NCI-H1048 (cell line): ENCODE data around the gene IL22RA1.

Experiments
- DNase-seq: peaks from one replicate; lab custom pipeline; 2025; lab: John Stamatoyannopoulos, UW

IL22RA1 gene

GRCh38 chr1:24165500-24165899, 22.6 kb upstream of the IL22RA1 start:
- DNase-seq: no peak

GRCh38 chr1:24164004-24164403, 21.1 kb upstream of the IL22RA1 start:
- DNase-seq: no peak

- DNase-seq: no peak
Measured at GRCh38 chr1:24162201-24162600, 19.3 kb upstream of the IL22RA1 start.

DNA sequence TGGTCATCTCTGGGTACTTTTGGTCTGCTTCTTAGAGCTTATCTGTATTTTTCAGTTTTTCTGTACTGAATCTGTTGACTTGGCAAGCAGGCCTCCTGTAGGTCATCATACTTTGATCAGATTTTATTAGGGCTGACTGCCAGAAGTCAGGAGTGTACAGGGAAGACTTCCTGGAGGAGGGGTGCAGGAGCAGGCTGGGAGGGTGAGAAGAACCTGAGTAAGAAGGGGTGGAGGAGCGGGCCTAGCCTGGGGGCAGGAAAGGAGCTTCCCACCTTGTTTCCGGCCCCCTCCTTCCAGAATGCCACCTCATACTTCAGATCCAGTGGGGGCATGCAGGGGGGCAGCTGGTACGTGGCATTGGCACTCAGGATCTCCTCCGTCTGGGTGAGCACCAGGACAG, 18.3 kb upstream of the IL22RA1 start:
- no peak for DNase-seq

GRCh38 chr1:24159366-24159765, 16.4 kb upstream of the IL22RA1 start:
- DNase-seq: no peak

DNA sequence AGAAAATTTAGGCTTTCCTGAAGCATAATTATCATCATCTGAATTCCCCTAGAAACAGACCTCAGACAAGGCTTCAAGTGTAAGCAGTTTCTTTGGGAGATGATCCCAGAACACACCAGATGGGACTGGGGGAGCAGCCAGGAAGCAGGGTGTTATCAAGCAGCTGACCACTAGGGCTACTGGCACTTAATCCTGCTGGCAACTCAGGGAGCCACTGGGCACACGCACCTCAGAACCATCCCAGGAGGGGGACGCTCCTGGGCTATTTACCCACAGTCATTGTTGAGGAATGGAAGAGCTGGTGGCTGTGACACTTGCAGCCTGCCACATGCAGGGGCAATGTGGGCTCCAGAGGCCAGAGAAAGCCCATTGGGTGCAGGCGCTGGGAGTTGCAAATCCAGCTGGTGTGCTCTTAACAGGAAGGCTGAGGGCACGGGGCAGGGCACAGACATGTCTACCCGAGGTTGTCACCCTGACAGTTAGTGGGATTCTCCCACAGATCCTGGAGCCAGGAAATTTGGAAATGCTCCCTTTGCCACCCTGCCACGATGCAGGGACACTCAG, 15.1 kb upstream of the IL22RA1 start:
- DNase-seq: no peak

DNA sequence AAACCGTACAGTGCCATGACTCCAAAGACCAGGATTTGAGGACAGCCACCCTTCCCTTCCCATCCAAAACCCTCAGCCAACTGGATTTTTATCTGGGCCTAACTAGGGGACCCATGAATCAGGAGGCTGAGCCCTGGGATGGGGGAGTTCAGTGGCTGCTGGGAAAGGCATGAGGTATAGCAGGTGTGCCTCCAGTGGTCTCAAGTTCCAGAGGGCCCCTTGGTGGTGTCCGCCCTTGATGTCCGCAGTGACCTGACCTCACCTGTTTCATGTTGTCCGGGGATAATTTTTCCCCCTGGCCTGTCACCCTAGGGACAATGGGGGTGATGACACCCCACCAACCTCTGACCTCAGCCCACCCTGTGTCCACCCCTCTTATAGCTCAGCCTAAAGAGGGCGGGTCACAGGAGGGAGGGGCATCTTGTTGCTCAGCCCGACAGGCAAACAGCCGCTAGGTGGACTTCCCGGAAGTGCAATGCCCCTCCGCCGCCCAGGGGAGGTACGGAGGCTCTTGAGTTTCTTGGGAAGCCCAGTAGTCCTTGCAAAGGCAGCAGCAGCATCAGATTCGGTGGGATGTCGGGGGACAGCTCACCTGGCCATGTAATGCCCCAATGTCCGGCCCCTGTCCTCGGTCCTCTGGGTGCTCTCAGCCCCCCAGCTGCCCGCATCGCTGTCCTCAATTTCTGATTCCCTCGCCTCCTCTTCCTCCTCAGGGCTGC, 13.8 kb upstream of the IL22RA1 start:
- no peak for DNase-seq

- no peak for DNase-seq
Measured at GRCh38 chr1:24155011-24155782, 12.3 kb upstream of the IL22RA1 start.

GRCh38 chr1:24154215-24154614, 11.3 kb upstream of the IL22RA1 start:
- DNase-seq: no peak

DNA sequence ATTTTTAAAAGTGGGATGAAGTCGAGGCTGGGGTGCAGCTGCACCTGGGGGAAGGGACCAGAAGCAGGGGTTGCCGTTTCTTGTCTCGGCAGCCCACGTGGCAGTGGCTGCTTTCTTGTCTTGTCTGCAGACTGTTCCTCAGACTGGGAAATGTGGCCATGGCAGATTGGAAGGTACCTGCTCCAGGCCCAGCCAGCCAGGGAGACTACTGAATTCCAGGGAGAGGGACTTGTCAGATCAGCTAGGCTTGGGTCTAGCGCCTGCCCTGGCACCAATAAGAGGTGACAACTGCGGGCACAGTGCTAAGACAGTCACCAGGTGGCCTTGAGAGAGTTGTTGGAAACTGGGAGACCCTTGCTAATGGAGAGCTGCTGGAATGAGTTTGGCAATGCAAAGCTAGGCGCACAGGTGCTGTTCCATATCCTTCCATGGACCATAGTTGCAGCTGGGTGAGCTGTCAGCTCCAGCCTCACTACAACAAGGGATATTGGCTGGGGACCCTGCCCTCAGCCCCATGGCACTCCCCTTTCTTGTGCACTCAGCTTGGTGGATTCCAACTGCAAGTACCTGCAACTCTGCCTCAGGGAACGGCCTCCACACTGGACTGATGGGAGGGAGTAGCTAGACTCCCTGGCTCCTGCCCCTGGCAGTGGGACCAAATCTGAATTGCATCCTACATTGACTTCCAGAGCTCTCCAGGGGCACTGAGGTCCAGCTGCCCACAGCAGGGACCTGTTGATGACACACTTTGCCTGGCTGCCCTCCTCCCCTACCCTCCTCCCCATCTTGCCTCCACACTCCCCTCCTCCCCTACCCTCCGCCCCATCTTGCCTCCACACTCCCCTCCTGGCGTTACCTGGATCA, 9.9 kb upstream of the IL22RA1 start:
- no peak for DNase-seq

DNA sequence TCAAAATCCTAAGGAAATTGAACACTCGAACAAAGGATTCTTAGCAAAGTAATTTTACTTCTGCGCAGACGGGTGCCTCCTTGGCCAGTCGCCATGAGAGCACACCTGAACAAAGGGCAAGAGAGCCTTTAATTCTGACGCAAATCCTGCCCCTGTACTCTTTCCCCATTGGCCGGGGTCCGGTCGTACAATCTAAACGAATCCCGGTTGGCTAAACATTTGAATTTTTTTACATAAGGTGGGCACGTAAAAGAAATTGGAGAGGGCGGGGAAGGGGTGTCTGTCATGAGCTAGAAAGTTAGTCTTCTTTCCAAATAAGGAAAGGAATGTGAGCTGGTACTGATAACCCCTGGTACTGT, 8.2 kb upstream of the IL22RA1 start:
- DNase-seq: peak; percentile 91

- peak; percentile 73 for DNase-seq
Measured at GRCh38 chr1:24150234-24151174, 7.6 kb upstream of the IL22RA1 start.

DNA sequence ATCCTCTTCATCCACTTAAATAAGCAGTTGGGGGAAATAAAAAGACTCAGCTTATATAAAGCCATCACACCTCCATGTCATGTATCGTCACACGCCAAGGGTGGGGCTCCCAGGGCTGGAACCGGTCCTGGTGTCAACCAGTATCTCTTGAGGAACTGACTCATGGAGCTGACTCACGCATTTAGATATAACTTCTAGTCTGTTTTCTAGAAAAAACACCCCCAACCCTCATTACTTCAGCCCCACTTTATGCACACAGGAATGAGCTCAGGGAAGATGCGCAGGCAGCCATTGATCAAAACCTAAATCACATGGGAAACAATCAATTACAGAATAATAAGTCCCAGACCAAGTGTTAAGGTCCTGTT, 6.9 kb upstream of the IL22RA1 start:
- no peak for DNase-seq

DNA sequence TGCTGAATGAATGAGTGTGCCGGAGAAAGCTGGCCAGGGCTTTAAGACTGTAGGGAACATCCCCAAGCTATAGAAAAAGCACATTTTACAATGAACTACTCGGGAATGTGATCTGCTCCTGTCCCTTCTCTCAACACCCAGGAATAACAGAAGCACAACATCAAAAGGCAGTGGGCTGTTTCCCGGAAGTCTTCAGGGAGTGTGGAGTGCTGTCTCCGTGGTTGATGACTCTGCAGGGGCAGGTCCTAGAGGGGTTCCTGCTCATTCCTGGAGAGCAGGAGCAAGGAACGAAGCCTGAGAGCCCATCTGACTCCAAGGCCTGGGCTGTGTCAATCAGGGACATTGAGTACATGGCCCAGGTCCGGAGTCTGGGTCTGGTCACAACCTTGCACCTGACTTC, 4.9 kb upstream of the IL22RA1 start:
- no peak for DNase-seq

- no peak for DNase-seq
Measured at GRCh38 chr1:24147194-24147593, 4.3 kb upstream of the IL22RA1 start.

- DNase-seq: no peak
Measured at GRCh38 chr1:24141311-24141997, 1.5 kb downstream of the IL22RA1 start.

DNA sequence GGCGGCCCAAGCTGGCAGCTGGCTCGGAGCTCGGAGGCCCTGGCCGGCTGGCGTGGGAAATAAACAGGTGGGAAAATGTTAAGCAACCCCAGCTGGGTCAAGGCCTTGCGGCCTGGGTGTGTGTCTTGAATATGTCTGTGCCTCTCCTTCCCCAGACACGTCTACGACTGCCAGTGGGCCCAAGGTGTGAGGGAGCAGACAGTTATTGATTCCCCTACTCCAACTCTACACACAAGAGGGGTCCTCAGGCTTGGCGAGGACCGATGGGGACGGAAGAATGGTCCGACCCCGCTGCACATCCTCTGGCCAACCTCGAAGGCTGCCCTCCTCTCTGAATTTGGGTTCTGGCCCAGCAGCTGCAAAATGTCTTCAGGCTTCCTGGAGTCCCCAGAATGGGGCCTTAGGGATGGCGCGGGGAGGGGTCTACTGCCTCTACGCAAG, 2.2 kb downstream of the IL22RA1 start:
- DNase-seq: no peak

GRCh38 chr1:24139841-24140425, 3.0 kb downstream of the IL22RA1 start:
- no peak for DNase-seq

- DNase-seq: no peak
Measured at GRCh38 chr1:24139222-24139489, 3.8 kb downstream of the IL22RA1 start.

- DNase-seq: no peak
Measured at GRCh38 chr1:24138476-24139221, 4.3 kb downstream of the IL22RA1 start.
